Ishikawa (cell line): ENCODE data around the gene GUCY2F.

ENCODE experiments used
- CEBPB ChIP-seq: IDR thresholded peaks from 2 replicates; pipeline ENCODE4 v1.6.1; 2012
- CREB1 ChIP-seq: IDR thresholded peaks from 2 replicates; pipeline ENCODE4 v1.6.1; 2012; ENCODE audit warnings: low read depth
- EGR1 ChIP-seq: IDR thresholded peaks from 2 replicates; pipeline ENCODE4 v1.6.1; 2012
- EP300 ChIP-seq: IDR thresholded peaks from 2 replicates; pipeline ENCODE4 v1.6.1; 2012; ENCODE audit warnings: borderline replicate concordance
- FOXM1 ChIP-seq: IDR thresholded peaks from 2 replicates; pipeline ENCODE4 v1.6.1; 2012; ENCODE audit warnings: low read depth, borderline replicate concordance
- MAX ChIP-seq: IDR thresholded peaks from 2 replicates; pipeline ENCODE4 v1.6.1; 2012
- NFIC ChIP-seq: IDR thresholded peaks from 2 replicates; pipeline ENCODE4 v1.6.1; 2012
- RAD21 ChIP-seq: IDR thresholded peaks from 2 replicates; pipeline ENCODE4 v1.6.1; 2012; ENCODE audit warnings: low read depth
- TAF1 ChIP-seq: IDR thresholded peaks from 2 replicates; pipeline ENCODE4 v1.6.1; 2012; ENCODE audit warnings: low read depth, mild to moderate bottlenecking
- TCF12 ChIP-seq: IDR thresholded peaks from 2 replicates; pipeline ENCODE4 v1.6.1; 2012; ENCODE audit warnings: low read depth
- TEAD4 ChIP-seq: IDR thresholded peaks from 2 replicates; pipeline ENCODE4 v1.6.1; 2012
- YY1 ChIP-seq: IDR thresholded peaks from 2 replicates; pipeline ENCODE4 v1.6.1; 2012; ENCODE audit warnings: low read depth
- ZBTB7A ChIP-seq: IDR thresholded peaks from 2 replicates; pipeline ENCODE4 v1.6.1; 2012; ENCODE audit warnings: low read depth
- TF ChIP-seq, protein P1 (sequence below): IDR thresholded peaks from 2 replicates; pipeline ENCODE4 v1.6.1; 2012; ENCODE audit warnings: low read depth, mild to moderate bottlenecking
- TF ChIP-seq, protein P2 (sequence below): IDR thresholded peaks from 2 replicates; pipeline ENCODE4 v1.6.1; 2012

GUCY2F gene

DNA sequence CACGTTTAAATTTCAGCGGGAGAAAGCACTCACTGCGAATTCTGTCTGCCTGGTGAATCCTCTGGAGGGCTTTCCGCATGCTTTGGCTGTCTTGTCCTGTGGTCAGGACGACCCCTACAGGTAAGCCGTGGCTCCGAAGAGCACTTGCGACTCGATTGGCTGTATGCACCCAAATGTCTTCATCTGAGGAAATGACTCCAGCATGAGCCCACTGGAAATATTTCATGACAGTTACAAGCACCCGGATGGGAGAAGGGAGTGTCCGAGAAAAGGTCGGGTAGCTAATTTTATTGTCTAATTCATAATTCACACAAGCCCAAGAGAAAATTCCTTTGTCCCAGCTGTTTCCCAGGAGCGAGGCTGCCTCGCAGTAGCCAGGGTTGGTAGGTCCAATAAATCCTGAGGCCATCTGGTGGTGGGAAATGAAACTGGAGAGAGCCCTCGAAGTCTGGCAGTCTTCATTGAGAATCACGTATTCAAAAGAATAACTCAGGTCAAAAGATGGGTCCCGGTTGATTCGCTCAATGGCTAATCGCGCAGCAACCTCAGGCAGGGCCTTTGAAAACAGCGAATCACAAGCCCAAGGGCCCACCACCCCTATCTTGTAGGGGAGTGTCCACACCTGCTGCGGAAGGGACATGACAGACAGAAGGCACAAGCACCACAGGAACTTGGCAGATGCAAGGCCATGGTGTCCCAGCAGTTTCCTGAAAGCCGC lies 6.6 kb downstream of the GUCY2F start:
- TF ChIP-seq, protein P1, sequence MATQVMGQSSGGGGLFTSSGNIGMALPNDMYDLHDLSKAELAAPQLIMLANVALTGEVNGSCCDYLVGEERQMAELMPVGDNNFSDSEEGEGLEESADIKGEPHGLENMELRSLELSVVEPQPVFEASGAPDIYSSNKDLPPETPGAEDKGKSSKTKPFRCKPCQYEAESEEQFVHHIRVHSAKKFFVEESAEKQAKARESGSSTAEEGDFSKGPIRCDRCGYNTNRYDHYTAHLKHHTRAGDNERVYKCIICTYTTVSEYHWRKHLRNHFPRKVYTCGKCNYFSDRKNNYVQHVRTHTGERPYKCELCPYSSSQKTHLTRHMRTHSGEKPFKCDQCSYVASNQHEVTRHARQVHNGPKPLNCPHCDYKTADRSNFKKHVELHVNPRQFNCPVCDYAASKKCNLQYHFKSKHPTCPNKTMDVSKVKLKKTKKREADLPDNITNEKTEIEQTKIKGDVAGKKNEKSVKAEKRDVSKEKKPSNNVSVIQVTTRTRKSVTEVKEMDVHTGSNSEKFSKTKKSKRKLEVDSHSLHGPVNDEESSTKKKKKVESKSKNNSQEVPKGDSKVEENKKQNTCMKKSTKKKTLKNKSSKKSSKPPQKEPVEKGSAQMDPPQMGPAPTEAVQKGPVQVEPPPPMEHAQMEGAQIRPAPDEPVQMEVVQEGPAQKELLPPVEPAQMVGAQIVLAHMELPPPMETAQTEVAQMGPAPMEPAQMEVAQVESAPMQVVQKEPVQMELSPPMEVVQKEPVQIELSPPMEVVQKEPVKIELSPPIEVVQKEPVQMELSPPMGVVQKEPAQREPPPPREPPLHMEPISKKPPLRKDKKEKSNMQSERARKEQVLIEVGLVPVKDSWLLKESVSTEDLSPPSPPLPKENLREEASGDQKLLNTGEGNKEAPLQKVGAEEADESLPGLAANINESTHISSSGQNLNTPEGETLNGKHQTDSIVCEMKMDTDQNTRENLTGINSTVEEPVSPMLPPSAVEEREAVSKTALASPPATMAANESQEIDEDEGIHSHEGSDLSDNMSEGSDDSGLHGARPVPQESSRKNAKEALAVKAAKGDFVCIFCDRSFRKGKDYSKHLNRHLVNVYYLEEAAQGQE, result no peak
- TF ChIP-seq RAD21, result peak; percentile 28; the same call in 1 of the 2 replicates

GRCh38 chrX:109472939-109473735 lies 8.7 kb downstream of the GUCY2F start:
- no peak for TF ChIP-seq MAX
- no peak for TF ChIP-seq NFIC
- no peak for TF ChIP-seq TEAD4
- TF ChIP-seq, protein P2, sequence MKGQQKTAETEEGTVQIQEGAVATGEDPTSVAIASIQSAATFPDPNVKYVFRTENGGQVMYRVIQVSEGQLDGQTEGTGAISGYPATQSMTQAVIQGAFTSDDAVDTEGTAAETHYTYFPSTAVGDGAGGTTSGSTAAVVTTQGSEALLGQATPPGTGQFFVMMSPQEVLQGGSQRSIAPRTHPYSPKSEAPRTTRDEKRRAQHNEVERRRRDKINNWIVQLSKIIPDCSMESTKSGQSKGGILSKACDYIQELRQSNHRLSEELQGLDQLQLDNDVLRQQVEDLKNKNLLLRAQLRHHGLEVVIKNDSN, result no peak
- TF ChIP-seq ZBTB7A, result no peak
- no peak for TF ChIP-seq FOXM1
- TF ChIP-seq RAD21, result peak; percentile 31

DNA sequence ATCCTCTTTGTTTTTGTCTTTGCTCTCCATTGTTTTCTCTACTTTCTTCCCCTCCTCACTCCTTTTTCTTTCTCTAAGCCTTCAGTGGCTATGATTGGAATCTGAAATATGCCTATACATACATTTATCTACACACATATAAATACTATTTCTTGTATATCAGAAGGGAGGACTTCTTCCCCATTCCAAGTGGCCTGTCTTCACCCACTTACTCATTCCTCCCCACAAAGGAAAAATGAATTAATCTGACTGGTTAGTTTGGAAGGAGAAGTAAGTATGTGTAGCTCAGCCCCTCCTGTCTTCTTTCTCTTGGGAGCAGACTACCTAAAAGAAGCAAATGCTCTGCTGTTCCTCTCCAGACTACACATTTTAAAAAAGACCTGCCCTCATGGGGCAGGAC lies 17.7 kb downstream of the GUCY2F start:
- no peak for TF ChIP-seq EGR1
- TF ChIP-seq NFIC, result no peak

- TF ChIP-seq CREB1, result no peak
- TF ChIP-seq TEAD4, result no peak
- no peak for TF ChIP-seq YY1
- no peak for TF ChIP-seq TCF12
- no peak for TF ChIP-seq TAF1
- no peak for TF ChIP-seq FOXM1
- TF ChIP-seq NFIC, result no peak
- TF ChIP-seq, protein P1, result no peak
- TF ChIP-seq CEBPB, result no peak
- TF ChIP-seq MAX, result no peak
- TF ChIP-seq EGR1, result no peak
- TF ChIP-seq EP300, result no peak
- TF ChIP-seq, protein P2, result no peak
- no peak for TF ChIP-seq ZBTB7A
Measured at GRCh38 chrX:109463784-109464183, 18.1 kb downstream of the GUCY2F start.

- TF ChIP-seq, protein P2, result no peak
- TF ChIP-seq TEAD4 (no peak), TAF1 (no peak), TCF12 (no peak), EP300 (no peak), CREB1 (no peak)
Measured at GRCh38 chrX:109448282-109448938, 33.5 kb downstream of the GUCY2F start.

DNA sequence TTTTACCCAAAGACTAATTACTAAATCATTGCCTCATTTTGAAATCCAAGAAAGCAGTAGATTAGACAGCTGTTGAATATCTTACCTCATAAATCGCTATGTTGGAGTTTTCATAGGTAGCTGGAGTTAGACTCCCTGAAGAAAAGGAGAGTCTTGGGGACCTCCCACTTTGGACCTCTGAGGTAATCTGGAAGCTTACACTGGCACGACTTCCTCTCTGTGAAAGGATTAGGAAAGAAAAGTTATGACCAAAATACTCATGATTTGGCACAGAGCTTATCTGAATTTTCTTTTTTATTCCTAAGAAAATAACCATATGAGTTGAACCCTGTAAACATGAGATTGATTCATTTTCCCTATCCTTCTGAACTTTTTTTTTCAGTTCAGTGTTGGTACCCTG lies 40.6 kb downstream of the GUCY2F start:
- TF ChIP-seq EP300 (no peak), NFIC (no peak), FOXM1 (no peak), EGR1 (no peak), TEAD4 (no peak), CEBPB (no peak), ZBTB7A (no peak), YY1 (no peak), TCF12 (no peak), MAX (no peak), CREB1 (no peak), TAF1 (no peak), RAD21 (no peak)
- TF ChIP-seq, protein P1, result no peak
- TF ChIP-seq, protein P2, result no peak
